ENCODE results near the gene LRCH4.

LRCH4 gene

GRCh38 chr7:100598425-100598824, 12.5 kb upstream of the LRCH4 start:
- H3K4me3 ChIP-seq (ENCODE audit: low read length), result no peak overlapping the region
- no peak for DNase-seq (ENCODE audit: low read depth)
- TF ChIP-seq, protein P1, sequence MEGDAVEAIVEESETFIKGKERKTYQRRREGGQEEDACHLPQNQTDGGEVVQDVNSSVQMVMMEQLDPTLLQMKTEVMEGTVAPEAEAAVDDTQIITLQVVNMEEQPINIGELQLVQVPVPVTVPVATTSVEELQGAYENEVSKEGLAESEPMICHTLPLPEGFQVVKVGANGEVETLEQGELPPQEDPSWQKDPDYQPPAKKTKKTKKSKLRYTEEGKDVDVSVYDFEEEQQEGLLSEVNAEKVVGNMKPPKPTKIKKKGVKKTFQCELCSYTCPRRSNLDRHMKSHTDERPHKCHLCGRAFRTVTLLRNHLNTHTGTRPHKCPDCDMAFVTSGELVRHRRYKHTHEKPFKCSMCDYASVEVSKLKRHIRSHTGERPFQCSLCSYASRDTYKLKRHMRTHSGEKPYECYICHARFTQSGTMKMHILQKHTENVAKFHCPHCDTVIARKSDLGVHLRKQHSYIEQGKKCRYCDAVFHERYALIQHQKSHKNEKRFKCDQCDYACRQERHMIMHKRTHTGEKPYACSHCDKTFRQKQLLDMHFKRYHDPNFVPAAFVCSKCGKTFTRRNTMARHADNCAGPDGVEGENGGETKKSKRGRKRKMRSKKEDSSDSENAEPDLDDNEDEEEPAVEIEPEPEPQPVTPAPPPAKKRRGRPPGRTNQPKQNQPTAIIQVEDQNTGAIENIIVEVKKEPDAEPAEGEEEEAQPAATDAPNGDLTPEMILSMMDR (conservative IDR thresholded peaks at IDR 0.05; ENCODE audit: low read length), result no peak

DNA sequence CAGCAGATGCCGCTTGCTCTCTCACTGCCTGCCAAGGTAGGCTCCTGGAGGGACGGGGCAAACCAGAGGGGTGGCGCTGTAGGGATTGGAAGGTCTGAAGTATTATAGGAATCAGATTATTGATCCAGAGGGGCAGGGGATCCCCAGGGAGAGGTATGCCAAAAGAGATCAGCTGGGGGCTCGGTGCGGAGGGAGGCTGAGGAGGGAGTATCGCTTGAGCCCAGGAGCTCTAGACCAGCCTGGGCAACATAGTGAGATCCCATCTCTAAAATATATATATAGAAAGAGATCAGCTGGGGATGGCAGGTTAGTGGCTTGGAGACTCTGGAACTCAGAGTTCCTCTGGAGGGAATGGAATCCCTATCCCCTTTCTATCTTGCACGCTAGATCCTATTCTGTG, 9.3 kb upstream of the LRCH4 start:
- H3K4me3 ChIP-seq (ENCODE audit: low read length), result no peak overlapping the region
- no peak for DNase-seq (ENCODE audit: low read depth)
- TF ChIP-seq, protein P1 (conservative IDR thresholded peaks at IDR 0.05; ENCODE audit: low read length), result no peak

DNA sequence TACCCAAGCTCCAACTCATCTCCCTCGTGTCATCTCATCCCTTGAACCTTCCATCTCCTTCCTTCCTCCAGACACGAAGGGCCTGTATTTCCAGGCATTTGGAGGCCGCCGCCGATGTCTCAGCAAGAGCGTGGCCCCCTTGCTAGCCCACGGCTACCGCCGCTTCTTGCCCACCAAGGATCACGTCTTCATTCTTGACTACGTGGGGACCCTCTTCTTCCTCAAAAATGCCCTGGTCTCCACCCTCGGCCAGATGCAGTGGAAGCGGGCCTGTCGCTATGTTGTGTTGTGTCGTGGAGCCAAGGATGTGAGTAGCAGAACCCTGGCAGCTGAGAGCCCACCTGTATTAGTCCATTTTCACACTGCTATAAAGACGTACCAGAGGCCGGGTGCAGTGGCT, 5.7 kb upstream of the LRCH4 start:
- TF ChIP-seq, protein P1 (conservative IDR thresholded peaks at IDR 0.05; ENCODE audit: low read length), result no peak
- H3K4me3 ChIP-seq (ENCODE audit: low read length), result no peak overlapping the region
- no peak for DNase-seq (ENCODE audit: low read depth)

GRCh38 chr7:100590077-100590737, 4.3 kb upstream of the LRCH4 start:
- no peak overlapping the region for H3K4me3 ChIP-seq (ENCODE audit: low read length)
- DNase-seq (ENCODE audit: low read depth), result no peak
- TF ChIP-seq, protein P1 (conservative IDR thresholded peaks at IDR 0.05; ENCODE audit: low read length), result no peak

- no peak overlapping the region for H3K4me3 ChIP-seq (ENCODE audit: low read length)
- DNase-seq (ENCODE audit: low read depth), result no peak
- TF ChIP-seq, protein P1 (conservative IDR thresholded peaks at IDR 0.05; ENCODE audit: low read length), result no peak
Measured at GRCh38 chr7:100589341-100589947, 3.5 kb upstream of the LRCH4 start.

DNA sequence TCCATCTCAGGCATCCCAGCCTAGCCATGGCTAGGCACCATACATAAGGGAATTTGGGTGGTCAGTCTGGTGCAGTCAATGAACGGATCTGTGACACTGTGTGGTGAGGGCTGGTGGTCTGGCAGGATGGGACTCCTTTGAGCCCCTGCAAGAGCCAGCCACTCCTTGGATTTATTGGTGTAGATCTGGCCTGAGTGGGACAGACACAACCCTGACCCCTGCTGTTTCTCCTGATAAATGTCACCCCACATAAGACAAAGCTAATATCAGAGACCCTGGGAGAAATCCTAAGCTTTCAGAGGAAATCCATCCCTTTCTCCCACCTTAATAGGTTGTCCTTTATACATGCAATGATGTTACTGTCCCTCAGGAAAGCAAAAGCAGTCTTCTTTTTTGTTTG, 2.5 kb upstream of the LRCH4 start:
- DNase-seq (ENCODE audit: low read depth), result peak; percentile 29
- H3K4me3 ChIP-seq (ENCODE audit: low read length), result no peak overlapping the region
- TF ChIP-seq, protein P1 (conservative IDR thresholded peaks at IDR 0.05; ENCODE audit: low read length), result peak; percentile 51

Data from AG10803 (cell line).